Liver (tissue), 9 donors: ENCODE results near the gene STOML2. TPM values are rescaled to one million over a fixed set of nuclear protein-coding genes. Genes with fewer than 3 reads are reported as not detected.

Experiments
- DNase-seq: peaks from one replicate; pipeline ENCODE4 v3.0.0-alpha.2; 2017; ENCODE audit warnings: low spot score
- H3K27ac ChIP-seq, 2 donors: one replicate each; pipeline ENCODE4 v1.7.0; 2013; ENCODE audit warnings: inconsistent platforms in 2 of 2, low read length in 2 of 2, control low read depth in 1 of 2, low read depth in 1 of 2, mild to moderate bottlenecking in 1 of 2
- H3K27me3 ChIP-seq, 4 donors: one replicate each; pipeline versions ENCODE4 v1.6.1 to v1.7.0; 2013; ENCODE audit warnings: low read length in 3 of 4, inconsistent platforms in 1 of 4, mild to moderate bottlenecking in 1 of 4, moderate library complexity in 1 of 4; ENCODE audit not compliant: control insufficient read depth in 4 of 4, insufficient read depth in 4 of 4
- H3K36me3 ChIP-seq, 4 donors: one replicate each; pipeline versions ENCODE4 v1.6.1 to v1.7.0; 2013; ENCODE audit warnings: low read length in 3 of 4, mild to moderate bottlenecking in 3 of 4, low read depth in 1 of 4, moderate library complexity in 1 of 4; ENCODE audit not compliant: control insufficient read depth in 4 of 4, insufficient read depth in 3 of 4
- H3K4me1 ChIP-seq, 4 donors: one replicate each; pipeline versions ENCODE4 v1.6.1 to v1.7.0; 2013; ENCODE audit warnings: low read length in 3 of 4, mild to moderate bottlenecking in 3 of 4, moderate library complexity in 1 of 4; ENCODE audit not compliant: control insufficient read depth in 4 of 4, insufficient read depth in 4 of 4
- H3K4me3 ChIP-seq, 3 donors: one replicate each; pipeline versions ENCODE4 v1.6.1 to v1.7.0; 2013; ENCODE audit warnings: low read length in 3 of 3, control low read depth in 1 of 3, low read depth in 1 of 3, mild to moderate bottlenecking in 1 of 3
- H3K9ac ChIP-seq, 2 donors: one replicate each; pipeline ENCODE4 v1.7.0; 2013; ENCODE audit warnings: low read length in 2 of 2, mild to moderate bottlenecking in 2 of 2, moderate library complexity in 2 of 2, control low read depth in 1 of 2, low read depth in 1 of 2
- H3K9me3 ChIP-seq, 4 donors: one replicate each; pipeline versions ENCODE4 v1.6.1 to v1.7.0; 2013; ENCODE audit warnings: low read length in 3 of 4; ENCODE audit not compliant: control insufficient read depth in 4 of 4
- ATF3 ChIP-seq: IDR thresholded peaks from 2 replicates; pipeline ENCODE4 v1.6.1; 2016; ENCODE audit warnings: antibody characterized with exemption
- CTCF ChIP-seq: fragments of 150-350 bp; IDR thresholded peaks from 2 replicates; pipeline ENCODE4 v1.5.1; 2017; ENCODE audit warnings: improper control_type of control experiment, low read depth, low read length; ENCODE audit not compliant: missing input control
- EGR1 ChIP-seq, 2 donors: IDR thresholded peaks; 2 replicates each; pipeline ENCODE4 v1.6.1; 2016 to 2018; ENCODE audit warnings: antibody characterized with exemption in 2 of 2, low read depth in 2 of 2
- FOXA1 ChIP-seq: IDR thresholded peaks from 2 replicates; pipeline ENCODE4 v1.6.1; 2016; ENCODE audit warnings: antibody characterized with exemption
- GABPA ChIP-seq, 2 donors: IDR thresholded peaks in 1 of 2; conservative IDR thresholded peaks in 1 of 2; 2 replicates each; pipeline ENCODE4 v1.6.1; 2016; ENCODE audit warnings: antibody characterized with exemption in 2 of 2, mild to moderate bottlenecking in 1 of 2, moderate library complexity in 1 of 2
- HNF4A ChIP-seq, 2 donors: conservative IDR thresholded peaks; 2 replicates each; pipeline ENCODE4 v1.6.1; 2016; ENCODE audit warnings: antibody characterized with exemption in 2 of 2, mild to moderate bottlenecking in 2 of 2
- HNF4G ChIP-seq: IDR thresholded peaks from 2 replicates; pipeline ENCODE4 v1.6.1; 2016; ENCODE audit warnings: antibody characterized with exemption
- JUND ChIP-seq, 2 donors: IDR thresholded peaks; 2 replicates each; pipeline ENCODE4 v1.6.1; 2016; ENCODE audit warnings: antibody characterized with exemption in 2 of 2
- MAX ChIP-seq: IDR thresholded peaks from 2 replicates; pipeline ENCODE4 v1.6.1; 2016; ENCODE audit warnings: antibody characterized with exemption
- NR2F2 ChIP-seq: IDR thresholded peaks from 2 replicates; pipeline ENCODE4 v1.6.1; 2016; ENCODE audit warnings: antibody characterized with exemption
- RAD21 ChIP-seq, 2 donors: IDR thresholded peaks; 2 replicates each; pipeline ENCODE4 v1.6.1; 2016; ENCODE audit warnings: antibody characterized with exemption in 2 of 2, mild to moderate bottlenecking in 2 of 2
- REST ChIP-seq: IDR thresholded peaks from 2 replicates; pipeline ENCODE4 v1.6.1; 2016; ENCODE audit warnings: antibody characterized with exemption, mild to moderate bottlenecking
- SP1 ChIP-seq: IDR thresholded peaks from 2 replicates; pipeline ENCODE4 v1.6.1; 2018; ENCODE audit warnings: antibody characterized with exemption, mild to moderate bottlenecking
- TAF1 ChIP-seq: conservative IDR thresholded peaks from 2 replicates; pipeline ENCODE4 v1.6.1; 2016; ENCODE audit warnings: antibody characterized with exemption, mild to moderate bottlenecking
- YY1 ChIP-seq: IDR thresholded peaks from 2 replicates; pipeline ENCODE4 v1.6.1; 2016; ENCODE audit warnings: antibody characterized with exemption, mild to moderate bottlenecking
- ZBTB33 ChIP-seq: IDR thresholded peaks from 2 replicates; pipeline ENCODE4 v1.6.1; 2016; ENCODE audit warnings: antibody characterized with exemption
- WGBS: extraction: QIAGEN DNeasy Blood & Tissue Kit; methylation state at CpG from one replicate; pipeline ENCODE4 v1.1.7; 2013; 5-methylcytosine and 5-hydroxymethylcytosine counted together
- polyA plus RNA-seq, 2 donors: library from polyadenylated mRNA; stranded (reverse) in 1 of 2; unstranded in 1 of 2; fragments of 200-250 nt in 1 of 2; fragments of >200 nt in 1 of 2; fragmentation: Nextera tagmentation in 1 of 2; extraction: Ambion mirVana in 1 of 2; gene quantifications; one replicate each; pipeline versions ENCODE4 v1.2.1 to v1.2.3, GENCODE V29; 2013 to 2015
- total RNA-seq, 2 donors: library from RNA; depleted of rRNA; stranded (reverse); fragments of >200 nt; gene quantifications; one replicate each; pipeline ENCODE4 v1.2.3, GENCODE V29; 2014
- donor health status: healthy.
- donor health status: healthy.
- donor health status: healthy.
- donor health status: healthy.
- donor health status: healthy.

The STOML2 gene
- total and polyA plus RNA-seq, 4 donors = 77.8 to 96.8 (median 81.5) TPM

- Histone ChIP-seq H3K36me3 (peaks cover 43 to 95% (median 90%) of the 10 kb centered on the region in 4 donors), H3K27me3 (no peaks in the 10 kb centered on the region), H3K27ac (no peak overlapping the region), H3K9ac (no peak overlapping the region), H3K4me3 (no peak overlapping the region), H3K9me3 (no peaks in the 10 kb centered on the region), H3K4me1 (no peaks in the 10 kb centered on the region)
- TF ChIP-seq HNF4A (conservative IDR thresholded peaks at IDR 0.05) (no peak), FOXA1 (no peak), HNF4G (no peak), YY1 (no peak), EGR1 (IDR thresholded peaks at IDR 0.05; ENCODE audit: low read depth in 2 of 2) (no peak), RAD21 (IDR thresholded peaks at IDR 0.05) (no peak)
- DNase-seq = no peak
- WGBS = 96% methylated on average over 10 of the region's 10 CpGs
Observed at GRCh38 chr9:35059438-35059837, 43.5 kb downstream of the STOML2 start.

GRCh38 chr9:35057271-35057620, 45.7 kb downstream of the STOML2 start:
- H3K9ac ChIP-seq = no peak overlapping the region
- H3K36me3 ChIP-seq = peaks cover 34 to 79% (median 74%) of the 10 kb centered on the region in 4 donors
- H3K27ac ChIP-seq = no peak overlapping the region
- H3K27me3 ChIP-seq = no peaks in the 10 kb centered on the region
- TF ChIP-seq SP1 (no peak), TAF1 (no peak), HNF4A (conservative IDR thresholded peaks at IDR 0.05) (no peak), ZBTB33 (no peak), EGR1 (IDR thresholded peaks at IDR 0.05; ENCODE audit: low read depth in 2 of 2) (no peak)
- whole genome bisulfite sequencing = 97% methylated on average over 8 of the region's 8 CpGs
- no peak for DNase-seq
- H3K4me3 ChIP-seq = no peak overlapping the region
- no peaks in the 10 kb centered on the region for H3K9me3 ChIP-seq
- no peaks in the 10 kb centered on the region for H3K4me1 ChIP-seq

- Histone ChIP-seq H3K9ac (no peak overlapping the region), H3K27ac (no peak overlapping the region), H3K4me3 (no peak overlapping the region), H3K4me1 (no peaks in the 10 kb centered on the region), H3K27me3 (no peaks in the 10 kb centered on the region), H3K36me3 (peaks cover 31 to 73% (median 71%) of the 10 kb centered on the region in 4 donors), H3K9me3 (no peaks in the 10 kb centered on the region)
- WGBS = 93% methylated on average over 9 of the region's 9 CpGs
- TF ChIP-seq TAF1 (no peak), FOXA1 (no peak), REST (no peak), ZBTB33 (no peak), RAD21 (IDR thresholded peaks at IDR 0.05) (no peak), MAX (no peak), SP1 (no peak), YY1 (no peak), JUND (IDR thresholded peaks at IDR 0.05) (no peak), ATF3 (no peak), EGR1 (IDR thresholded peaks at IDR 0.05; ENCODE audit: low read depth in 2 of 2) (no peak), CTCF (no peak), HNF4G (no peak), NR2F2 (no peak), GABPA (IDR thresholded peaks at IDR 0.05 in 1 of 2, conservative IDR thresholded peaks at IDR 0.05 in 1 of 2) (no peak)
- no peak for DNase-seq
Observed at GRCh38 chr9:35056571-35057270, 46.2 kb downstream of the STOML2 start.
